GM21381 (cell line): Measurements from ENCODE around the gene ZNF816.
"Not testable (repeated sequence)": the region's sequence is repeated elsewhere in the genome, so short reads cannot be mapped to it uniquely, and the experiment has no call there.

Experiments
- ATAC-seq: cut with Tn5 transposase; IDR thresholded peaks from one replicate; pipeline ENCODE4 v1.9.1; 2021; ENCODE audit warnings: mild to moderate bottlenecking, moderate library complexity; ENCODE audit not compliant: unreplicated experiment

The ZNF816 gene

DNA sequence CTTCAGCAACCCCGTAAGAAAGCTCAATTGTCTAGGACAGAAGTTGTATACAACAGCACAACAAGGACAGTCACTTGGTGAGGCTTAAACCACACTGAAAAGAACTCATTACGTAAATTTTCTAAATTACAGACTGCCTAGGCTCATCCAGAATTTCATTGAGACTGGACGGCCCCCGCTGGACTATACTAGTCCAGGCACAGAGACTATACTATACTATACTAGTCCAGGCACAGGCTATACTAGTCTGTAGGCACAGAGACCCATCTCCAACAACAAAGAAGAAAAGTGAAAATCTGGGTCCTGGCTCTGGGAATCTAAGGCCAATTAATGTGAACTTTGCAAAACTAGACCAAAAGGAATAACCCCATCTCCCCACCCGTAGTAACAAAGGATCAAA, 700 bp downstream of the ZNF816 start:
- ATAC-seq, result no peak

DNA sequence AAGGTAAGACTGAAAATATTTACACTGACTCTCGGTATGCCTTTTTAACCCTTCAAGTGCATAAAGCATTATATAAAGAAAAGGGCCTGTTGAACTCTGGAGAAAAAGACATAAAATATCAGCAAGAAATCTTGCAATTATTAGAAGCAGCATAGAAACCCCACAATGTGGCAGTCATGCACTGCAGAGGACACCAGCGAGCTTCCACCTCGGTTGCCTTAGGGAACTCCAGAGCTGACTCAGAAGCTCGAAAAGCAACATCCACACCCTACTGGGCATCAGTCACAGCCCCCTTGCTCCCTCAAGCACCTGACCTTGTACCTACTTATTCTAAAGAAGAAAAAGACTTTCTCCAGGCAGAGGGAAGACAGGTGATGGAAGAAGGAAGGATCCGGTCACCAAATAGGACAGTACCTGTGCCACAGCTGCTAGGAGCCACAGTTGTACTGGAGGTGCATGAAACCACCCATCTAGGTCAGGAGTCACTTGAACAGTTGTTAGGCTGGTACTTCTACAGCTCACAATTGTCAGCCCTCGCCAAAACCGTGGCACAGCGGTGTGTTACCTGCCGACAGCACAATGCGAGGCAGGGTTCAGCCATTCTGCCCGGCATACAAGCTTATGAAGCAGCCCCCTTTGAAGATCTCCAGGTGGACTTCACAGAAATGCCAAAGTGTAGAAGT, 2.9 kb downstream of the ZNF816 start:
- ATAC-seq, result no peak

DNA sequence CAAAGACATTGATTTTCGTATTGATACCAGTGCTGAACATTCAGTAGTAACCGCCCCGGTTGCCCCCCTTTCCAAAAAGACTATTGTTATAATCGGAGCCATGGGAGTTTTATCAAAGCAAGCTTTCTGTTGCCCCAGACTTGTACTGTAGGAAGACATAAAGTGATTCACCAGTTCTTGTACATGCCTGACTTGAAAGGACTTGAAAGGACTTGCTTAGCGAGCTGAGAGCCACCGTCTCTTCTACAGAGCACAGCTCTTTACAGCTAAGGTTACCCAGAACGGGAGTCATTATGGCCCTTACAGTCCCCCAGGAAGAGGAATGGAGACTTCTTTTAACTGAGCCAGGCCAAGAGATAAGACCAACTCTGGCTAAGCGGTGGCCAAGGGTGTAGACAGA, 5.1 kb downstream of the ZNF816 start:
- no peak for ATAC-seq

DNA sequence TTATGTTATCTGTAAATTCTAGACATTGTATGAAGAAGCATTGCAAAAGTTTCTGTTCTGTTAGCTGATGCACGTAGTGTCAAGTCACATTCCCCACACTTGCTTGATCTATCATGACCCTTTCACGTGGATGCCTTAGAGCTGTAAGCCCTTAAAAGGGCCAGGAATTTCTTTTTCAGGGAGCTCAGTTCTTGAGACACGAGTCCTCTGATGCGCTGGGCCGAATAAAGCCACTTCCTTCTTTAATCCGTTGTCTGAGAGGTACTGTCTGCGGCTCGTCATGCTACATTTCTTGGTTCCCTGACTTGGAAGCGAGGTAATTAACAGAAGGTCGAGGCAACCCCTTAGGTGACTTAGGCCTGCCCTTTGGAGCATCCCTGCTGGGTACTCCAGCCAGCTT, 5.8 kb downstream of the ZNF816 start:
- ATAC-seq, result no peak

DNA sequence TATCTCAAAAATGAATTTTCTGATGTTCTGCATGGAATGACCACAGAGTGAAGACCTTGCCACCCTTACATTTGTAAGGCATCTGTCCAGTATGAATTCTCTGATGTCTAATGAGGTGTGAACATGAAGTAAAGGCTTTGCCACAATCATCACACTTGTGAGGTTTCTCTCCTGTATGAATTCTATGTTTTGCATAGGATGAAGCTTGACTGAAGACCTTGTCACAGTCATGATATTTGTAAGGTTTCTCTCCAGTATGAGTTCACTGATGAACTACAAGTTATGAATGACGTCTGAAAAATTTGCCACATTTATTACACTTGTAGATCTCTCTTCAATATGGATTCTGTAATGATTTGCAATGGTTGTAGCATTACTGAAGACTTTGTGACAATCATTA, 13.3 kb downstream of the ZNF816 start:
- ATAC-seq, result no peak

DNA sequence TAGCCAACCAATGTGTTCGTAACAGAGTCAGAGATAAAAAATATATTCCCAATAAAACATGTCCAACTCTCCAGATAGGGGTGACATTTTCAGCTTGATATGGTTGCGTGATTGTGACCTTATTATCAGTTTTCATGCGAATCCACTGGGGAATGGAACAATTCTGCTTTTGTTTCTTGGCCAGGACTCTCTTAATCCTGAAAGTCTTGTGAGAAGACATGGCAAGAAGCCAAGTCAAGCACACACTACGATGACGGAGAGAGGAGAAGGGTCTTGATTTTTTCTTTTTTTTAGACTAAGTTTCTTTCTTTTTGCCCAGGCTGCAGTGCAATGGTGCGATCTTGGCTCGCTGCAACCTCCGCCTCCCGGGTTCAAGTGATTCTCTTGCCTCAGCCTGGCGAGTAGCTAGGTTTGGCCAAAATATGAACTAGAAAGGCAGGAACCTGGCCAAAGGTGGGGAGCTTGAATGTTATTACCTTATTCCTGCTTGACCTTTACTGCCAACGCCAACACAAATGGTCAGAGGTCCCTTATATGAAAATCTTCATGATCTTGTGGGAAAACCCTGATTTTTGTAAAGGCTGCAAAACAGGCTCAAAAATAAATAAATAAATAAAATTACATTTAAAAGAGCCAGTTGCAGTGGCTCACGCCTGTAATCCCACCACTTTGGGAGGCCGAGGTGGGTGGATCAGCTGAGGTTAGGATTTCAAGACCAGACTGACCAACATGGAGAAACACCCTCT, 14.5 kb downstream of the ZNF816 start:
- ATAC-seq, result no peak

DNA sequence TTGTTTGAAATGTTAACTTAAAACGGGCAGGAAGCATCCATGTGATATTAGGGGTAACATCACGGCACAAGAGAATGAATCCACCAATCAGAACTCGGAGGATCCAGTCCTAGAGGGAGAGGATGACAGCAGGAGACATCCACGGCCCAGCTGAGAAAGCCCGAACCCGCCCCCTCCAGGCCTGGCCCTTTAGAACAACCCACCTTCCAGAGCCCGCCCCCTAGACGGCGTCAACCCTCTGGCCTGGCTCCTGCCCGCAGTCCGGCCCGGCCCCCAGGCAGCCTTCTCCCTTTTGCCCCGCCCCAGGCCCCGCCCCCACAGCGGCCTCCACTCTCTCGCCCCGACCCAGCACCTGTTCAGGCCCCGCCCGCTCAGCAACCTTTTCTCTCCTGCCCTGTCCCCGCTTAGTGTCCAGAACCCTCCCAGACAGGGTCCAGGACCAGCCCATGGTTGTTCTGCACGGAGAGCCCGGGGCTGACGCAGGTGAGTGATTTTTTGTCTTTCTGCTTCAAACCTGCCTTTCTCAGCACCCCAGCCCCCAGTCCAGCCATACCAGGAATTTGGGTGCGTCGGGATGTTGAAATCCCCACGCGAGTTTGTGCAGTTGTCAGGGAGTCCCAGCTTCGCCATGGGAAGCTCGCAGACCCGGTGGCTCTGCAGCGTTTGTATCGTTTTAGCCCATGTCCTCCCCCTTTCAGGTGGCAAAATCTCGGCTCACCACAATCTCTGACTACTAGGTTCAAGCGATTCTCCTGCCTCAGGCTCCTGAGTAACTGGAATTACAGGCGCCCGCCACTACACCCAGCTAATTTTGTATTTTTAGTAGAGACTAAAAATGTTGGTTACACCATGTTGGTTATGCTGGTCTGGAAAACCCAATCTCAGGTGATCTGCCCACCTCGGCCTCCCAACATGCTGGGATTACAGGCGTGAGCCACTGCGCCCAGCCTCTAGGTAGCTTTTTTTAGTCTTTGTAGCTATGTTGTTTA, 16.1 kb downstream of the ZNF816 start:
- no peak for ATAC-seq

DNA sequence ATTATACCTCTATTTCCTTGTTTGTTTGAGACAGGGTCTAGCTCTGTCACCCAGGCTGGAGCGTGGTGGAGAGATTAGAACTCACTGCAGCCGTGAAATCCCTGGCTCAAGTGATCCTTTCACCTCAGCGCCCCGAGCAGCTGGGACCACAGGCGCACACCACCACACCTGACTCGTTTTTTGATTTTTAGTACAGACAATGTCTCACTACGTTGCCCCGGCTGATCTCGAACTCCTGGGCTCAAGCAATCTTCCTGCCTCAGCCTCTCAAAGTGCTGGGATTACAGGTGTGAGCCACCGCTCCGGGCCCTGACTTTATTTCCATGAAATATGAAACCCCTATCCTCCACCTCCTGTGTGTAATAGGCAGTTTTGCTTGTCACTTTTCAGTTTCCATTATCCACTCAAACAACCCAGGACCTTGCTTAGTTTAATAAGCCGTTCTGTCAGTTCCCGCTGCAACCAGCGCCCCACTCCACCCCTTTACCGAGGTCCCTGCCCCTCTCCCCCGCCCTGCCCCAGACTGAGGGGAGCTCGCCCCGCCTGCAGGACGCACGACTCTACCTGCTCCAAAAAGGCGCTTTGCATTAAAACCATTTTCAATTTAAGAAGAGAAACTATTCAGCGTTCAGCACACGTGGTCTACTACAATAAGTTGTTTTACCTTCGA, 16.9 kb downstream of the ZNF816 start:
- ATAC-seq, result no peak

DNA sequence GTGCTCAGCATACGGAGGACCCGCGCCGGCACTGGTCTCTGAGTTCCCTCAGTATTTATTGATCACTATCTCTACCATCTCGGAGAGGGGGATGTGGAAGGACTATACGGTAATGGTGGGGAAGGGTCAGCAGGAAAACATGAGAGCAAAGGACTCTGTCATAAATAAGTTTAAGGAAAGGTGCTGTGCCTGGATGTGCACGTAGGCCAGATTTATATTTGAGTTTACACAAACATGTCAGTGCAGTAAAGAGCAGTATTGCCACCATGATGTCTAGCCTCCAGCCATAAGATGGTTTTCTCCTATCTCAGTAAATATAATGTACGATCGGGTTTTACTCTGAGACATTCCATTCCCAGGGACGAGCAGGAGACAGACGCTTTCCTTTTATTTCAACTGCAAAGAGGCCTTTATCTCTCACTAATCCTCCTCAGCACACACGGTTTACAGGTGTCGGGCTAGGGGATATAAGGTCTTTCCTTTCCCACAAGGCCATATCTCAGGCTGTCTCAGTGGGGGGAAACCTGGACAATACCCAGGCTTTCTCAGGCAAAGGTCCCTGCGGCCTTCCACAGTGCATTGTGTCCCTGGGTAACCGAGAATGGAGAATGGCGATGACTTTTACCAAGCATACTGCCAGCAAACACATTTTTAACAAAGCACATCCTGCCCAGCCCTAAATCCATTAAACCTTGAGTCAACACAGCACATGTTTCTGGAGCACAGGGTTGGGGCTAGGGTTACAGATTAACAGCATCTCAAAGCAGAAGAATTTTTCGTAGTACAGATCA, 17.8 kb downstream of the ZNF816 start:
- not testable (repeated sequence) for ATAC-seq

DNA sequence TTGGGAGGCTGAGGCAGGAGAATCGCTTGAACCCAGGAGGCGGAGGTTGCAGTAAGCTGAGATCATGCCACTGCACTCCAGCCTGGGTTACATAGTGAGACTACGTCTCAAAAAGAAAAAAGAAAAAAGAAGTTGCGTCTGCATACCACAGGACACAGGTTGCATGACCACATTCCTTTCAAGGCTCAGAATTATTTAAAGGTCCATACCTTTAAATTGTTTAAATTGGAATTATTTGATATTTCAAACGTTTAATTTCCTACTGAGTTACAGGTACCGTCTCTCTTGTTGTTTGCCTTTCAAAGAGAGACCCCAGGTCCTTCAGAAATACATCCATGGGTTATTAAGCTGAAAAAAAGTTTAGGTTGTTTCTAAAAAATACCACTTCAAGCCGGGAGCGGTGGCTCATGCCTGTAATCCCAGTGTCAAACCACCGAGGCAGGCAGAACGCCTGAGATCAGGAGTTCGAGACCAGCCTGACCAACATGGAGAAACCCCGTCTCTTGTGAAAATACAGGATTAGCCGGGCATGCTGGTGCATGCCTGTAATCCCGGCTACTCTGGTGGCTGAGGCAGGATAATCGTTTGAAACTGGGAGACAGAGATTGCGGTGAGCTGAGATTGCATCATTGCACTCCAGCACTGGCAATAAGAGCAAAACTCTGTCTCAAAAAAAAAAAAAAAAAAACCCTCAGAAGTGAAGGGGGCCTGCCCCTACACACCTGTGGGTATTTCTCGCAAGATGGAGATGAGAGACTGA, 18.6 kb downstream of the ZNF816 start:
- ATAC-seq, result no peak

DNA sequence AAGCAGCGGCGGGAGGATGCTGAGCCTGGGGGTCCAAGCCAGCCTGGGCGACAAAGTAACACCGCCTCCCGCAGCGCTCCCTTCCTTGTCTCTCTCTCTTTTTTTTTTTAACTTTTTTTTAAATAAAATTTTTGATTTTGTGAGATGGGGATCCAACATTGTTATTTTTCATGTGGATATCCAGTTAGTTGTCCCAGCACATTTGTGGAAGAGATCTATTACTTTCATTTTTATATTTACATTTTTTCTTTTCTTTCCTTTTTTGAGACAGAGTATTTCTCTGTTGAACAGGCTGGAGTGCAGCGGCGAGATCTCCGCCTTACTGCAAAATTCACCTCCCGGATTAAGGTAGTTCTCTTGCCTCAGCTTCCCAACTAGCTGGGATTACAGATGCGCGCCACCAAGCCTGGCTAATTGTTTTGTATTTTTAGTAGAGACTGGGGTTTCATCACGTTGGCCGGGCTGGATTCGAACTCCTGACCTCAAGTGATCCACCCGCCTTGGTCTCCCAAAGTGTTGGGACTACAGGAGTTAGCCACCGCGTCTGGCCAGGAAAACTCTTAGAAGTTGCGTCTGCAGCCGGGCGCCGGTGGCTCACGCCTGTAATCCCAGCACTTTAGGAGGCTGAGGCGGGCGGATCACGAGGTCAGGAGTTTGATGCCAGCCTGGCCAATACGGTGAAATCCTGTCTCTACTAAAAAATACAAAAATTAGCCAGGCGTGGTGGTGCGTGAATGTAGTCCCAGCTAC, 19.4 kb downstream of the ZNF816 start:
- no peak for ATAC-seq

DNA sequence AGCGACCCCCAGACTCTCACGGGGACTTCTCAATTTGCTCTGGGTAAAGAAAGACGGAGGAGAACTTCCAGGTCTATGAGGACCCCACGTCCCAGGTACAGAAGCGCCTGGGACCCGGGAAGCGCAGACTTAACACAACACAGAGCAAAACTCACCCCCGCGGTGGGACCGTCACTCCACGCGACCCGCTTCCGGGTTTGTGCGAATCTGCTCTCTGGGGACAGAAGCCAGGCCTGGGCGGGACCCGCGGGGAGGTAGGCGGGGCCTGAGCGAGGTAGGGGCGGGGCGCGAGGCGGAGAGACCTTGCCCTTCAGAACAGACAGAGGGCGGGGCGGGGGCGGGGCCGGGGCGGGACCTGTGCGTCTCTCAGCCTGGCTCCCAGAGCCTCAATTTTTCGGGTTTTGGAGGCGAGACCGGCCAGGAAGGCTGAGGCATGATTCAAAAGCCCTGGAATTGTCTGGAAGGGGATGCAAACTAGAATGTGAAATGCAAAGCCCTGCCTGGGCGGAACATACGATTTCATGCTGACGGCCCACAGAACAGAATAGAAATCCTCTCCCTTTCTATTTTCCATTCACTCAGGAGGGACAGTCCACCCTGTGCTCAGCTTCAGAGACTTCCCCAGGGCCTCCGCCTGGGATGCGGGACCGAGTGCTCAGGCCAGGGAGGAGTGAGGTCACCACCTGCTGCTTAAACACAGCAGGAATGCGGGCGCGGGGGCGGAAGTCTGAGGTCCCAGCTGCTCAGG, 20.1 kb downstream of the ZNF816 start:
- peak; percentile 99 for ATAC-seq

DNA sequence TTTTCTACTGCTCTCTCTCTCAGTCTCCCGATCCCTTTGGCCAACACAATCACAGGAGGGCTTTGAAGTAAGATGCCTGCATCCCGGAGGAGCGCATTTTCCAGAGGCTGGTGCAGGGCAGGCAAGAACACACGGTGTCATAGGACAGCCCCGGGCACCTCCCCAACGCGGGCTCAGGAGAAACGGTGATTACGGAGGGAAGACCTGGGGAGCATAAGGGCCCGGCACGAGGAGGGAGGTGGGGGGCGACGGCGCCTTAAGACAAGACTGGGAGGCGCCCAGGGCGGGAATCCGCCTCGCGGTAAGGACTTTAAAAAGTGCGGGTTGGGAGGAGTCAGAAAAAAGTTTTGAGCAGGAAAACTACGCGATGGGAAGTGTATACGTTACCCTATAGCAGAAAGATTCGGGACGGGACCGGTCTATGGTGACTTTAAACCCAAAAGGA, 20.7 kb downstream of the ZNF816 start:
- ATAC-seq, result no peak

DNA sequence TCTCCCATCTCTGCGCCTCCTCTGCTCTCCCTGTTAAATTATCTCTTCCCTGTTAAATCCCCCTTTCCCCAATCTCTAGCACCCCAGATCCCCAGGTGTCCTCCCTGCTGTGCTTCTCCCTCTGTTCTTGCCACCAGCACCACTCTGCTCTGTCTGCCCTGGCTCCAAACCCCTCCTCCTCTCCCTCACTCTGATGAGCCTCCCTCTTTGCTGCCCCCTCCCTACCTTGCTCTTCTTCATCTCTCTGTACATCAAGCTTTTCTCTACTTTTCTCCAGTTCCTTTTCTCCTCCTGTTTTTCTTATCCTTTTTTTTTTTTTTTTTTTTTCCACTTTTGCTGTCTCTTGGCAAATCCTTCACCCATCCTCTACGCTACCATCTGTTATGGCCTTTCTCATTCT, 21.2 kb downstream of the ZNF816 start:
- not testable (repeated sequence) for ATAC-seq

DNA sequence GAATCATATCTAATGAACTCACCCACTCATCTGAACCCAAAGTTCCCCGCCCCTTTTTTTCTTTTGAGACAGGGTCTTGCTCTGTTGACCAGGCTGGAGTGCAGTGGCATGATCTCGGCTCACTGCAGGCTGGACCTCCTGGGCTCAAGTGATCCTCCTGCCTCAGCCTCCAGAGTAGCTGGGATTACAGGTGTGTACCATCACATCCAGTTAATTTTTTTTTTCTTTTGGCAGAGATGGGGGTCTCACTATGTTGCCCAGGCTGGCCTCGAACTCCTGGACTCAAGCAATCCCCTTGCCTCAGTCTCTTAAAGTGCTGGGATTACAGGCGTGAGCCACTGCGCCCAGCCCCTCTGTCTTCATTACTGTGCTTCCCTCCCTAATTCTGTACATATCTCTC, 21.8 kb downstream of the ZNF816 start:
- ATAC-seq, result not testable (repeated sequence)

DNA sequence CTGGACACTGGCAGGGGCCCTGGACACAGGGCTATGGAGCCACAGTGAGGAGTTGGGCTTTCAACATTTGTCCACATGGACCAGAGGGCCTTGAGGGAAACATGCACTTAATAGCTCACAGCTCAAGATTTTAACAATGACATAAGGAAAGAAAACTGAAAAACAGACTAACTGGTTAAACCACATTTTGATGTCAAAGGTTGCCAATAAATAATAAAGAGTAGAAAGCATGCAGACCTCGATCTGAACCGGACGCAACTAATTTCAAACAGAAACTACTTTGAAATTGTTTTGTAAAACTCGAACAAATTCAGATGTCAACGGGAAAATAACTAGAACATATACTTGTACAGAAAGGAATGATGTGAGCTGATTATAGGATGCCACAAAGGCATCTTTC, 23.9 kb downstream of the ZNF816 start:
- no peak for ATAC-seq

DNA sequence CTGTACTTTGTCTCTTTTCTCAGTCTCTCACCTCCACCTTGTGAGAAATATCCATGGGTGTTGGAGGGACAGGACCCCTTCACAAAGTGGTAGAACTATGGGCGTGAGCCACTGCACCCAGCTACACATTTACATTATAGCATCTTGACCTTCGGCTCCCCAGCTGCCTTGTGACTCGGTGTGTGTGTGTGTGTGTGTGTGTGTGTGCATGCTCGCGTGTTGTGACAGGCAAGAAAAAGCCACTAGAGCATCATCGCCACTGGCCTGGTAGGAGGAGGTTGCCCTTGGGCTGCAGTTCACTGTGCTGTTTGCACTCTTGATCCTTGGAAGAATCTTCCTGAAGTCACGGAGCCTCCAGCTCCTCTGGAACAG, 25.7 kb downstream of the ZNF816 start:
- no peak for ATAC-seq
